K562 (cell line): ENCODE measurements around the gene NODAL. TPM values are rescaled to one million over a fixed set of nuclear protein-coding genes. Genes with fewer than 3 reads are reported as not detected.

Experiments used
- ATAC-seq: fragments of 200-7000 bp; cut with Tn5 transposase; 3 replicates; pipeline ENCODE4 v1.9.1; 2020; ENCODE audit warnings: moderate library complexity
- BruUV-seq: library from RNA; stranded (reverse); fragments of 400-500 nt; replicated peaks from 2 replicates; lab custom pipeline; 2021; lab: Mats Ljungman, UMichigan
- CTCF ChIA-PET: fragments of 300-600 bp; formaldehyde crosslinking; extraction: SDS; loops from one replicate; lab custom pipeline; 2021; ENCODE audit warnings: low intra/inter-chr PET ratio; lab: Yijun Ruan, JAX
- POLR2A ChIA-PET: fragments of 300-600, 350-650 bp; sonication (Branson Sonifier 250); formaldehyde crosslinking; extraction: SDS; loops from one replicate; lab custom pipeline; 2021; ENCODE audit warnings: antibody characterized with exemption, inconsistent platforms; lab: Yijun Ruan, JAX
- DNase-seq, 4 experiments: peaks; one replicate each; pipeline versions ENCODE4 v3.0.0 to v3.0.0-alpha.2; 2011 to 2018; ENCODE audit warnings: low spot score in 3 of 4, mixed read lengths in 3 of 4; ENCODE audit errors: extremely low read depth in 1 of 4
- FAIRE-seq: peaks from 2 replicates; lab custom pipeline; 2011; peaks lifted over from hg19 to GRCh38; lab: Jason Lieb, UNC
- H2AFZ ChIP-seq: 2 replicates; pipeline ENCODE4 v1.6.0; 2011; ENCODE audit warnings: low read depth, low read length, control low read depth, inconsistent platforms
- H3K27ac ChIP-seq: fragments of 200-600 bp; 3 replicates; pipeline ENCODE4 v1.8.0; 2011; ENCODE audit warnings: low read depth, mild to moderate bottlenecking, control low read depth, inconsistent platforms, low read length, moderate library complexity, mixed read lengths; ENCODE audit errors: extremely low read depth
- H3K27me3 ChIP-seq, 2 experiments: fragments of 300-600 bp in 1 of 2; 2 replicates in 1 of 2; 3 replicates in 1 of 2; pipeline versions ENCODE4 v1.6.0 to v1.8.0; 2011; ENCODE audit warnings: inconsistent platforms in 2 of 2, low read length in 2 of 2, mild to moderate bottlenecking in 1 of 2, mixed read lengths in 1 of 2, moderate library complexity in 1 of 2; ENCODE audit not compliant: control insufficient read depth in 2 of 2, insufficient read depth in 2 of 2
- H3K36me3 ChIP-seq: fragments of 300-600 bp; 3 replicates; pipeline ENCODE4 v1.8.0; 2011; ENCODE audit warnings: mild to moderate bottlenecking, low read length, inconsistent platforms; ENCODE audit not compliant: control insufficient read depth, insufficient read depth
- H3K4me1 ChIP-seq, 2 experiments: fragments of 200-600 bp in 1 of 2; replicated peaks in 1 of 2; 2 replicates in 1 of 2; 3 replicates in 1 of 2; pipeline versions ENCODE4 v1.5.1 to v1.8.0; 2011; ENCODE audit warnings: inconsistent platforms in 2 of 2, low read length in 2 of 2, mild to moderate bottlenecking in 1 of 2, mixed read lengths in 1 of 2, moderate library complexity in 1 of 2; ENCODE audit not compliant: control insufficient read depth in 2 of 2, insufficient read depth in 2 of 2
- H3K4me2 ChIP-seq: 2 replicates; pipeline ENCODE4 v1.6.1; 2011; ENCODE audit warnings: low read length, control low read depth, inconsistent platforms, mixed read lengths; ENCODE audit not compliant: insufficient read depth
- H3K4me3 ChIP-seq: fragments of 200-600 bp; sonication (generic), shearing (Covaris generic); 2 replicates; pipeline ENCODE4 v1.5.1; 2016; ENCODE audit warnings: control low read depth, inconsistent platforms
- H3K79me2 ChIP-seq: fragments of 200-600 bp; 3 replicates; pipeline ENCODE4 v1.8.0; 2011; ENCODE audit warnings: low read length, inconsistent platforms; ENCODE audit not compliant: control insufficient read depth, insufficient read depth
- H3K9ac ChIP-seq, 2 experiments: 2 replicates each; pipeline versions ENCODE4 v1.6.0 to v1.6.1; 2011; ENCODE audit warnings: low read depth in 2 of 2, low read length in 2 of 2, control low read depth in 1 of 2, inconsistent platforms in 1 of 2, mild to moderate bottlenecking in 1 of 2, mixed read lengths in 1 of 2; ENCODE audit not compliant: insufficient read depth in 1 of 2
- H3K9me1 ChIP-seq: one replicate; pipeline ENCODE4 v1.6.0; 2011; ENCODE audit warnings: inconsistent platforms, mild to moderate bottlenecking, low read length, moderate library complexity; ENCODE audit not compliant: control insufficient read depth, insufficient read depth
- H3K9me3 ChIP-seq: replicated peaks from 2 replicates; pipeline ENCODE4 v1.5.1; 2011; ENCODE audit warnings: low read depth, low read length, inconsistent platforms; ENCODE audit not compliant: control insufficient read depth, insufficient read depth
- H4K20me1 ChIP-seq: replicated peaks from 2 replicates; pipeline ENCODE4 v1.6.1; 2011; ENCODE audit warnings: low read length, inconsistent platforms, mixed read lengths; ENCODE audit not compliant: control insufficient read depth, insufficient read depth
- FOXA1 ChIP-seq: fragments of 450-650 bp; IDR thresholded peaks from 2 replicates; pipeline ENCODE4 v1.6.1; 2016; ENCODE audit warnings: mild to moderate bottlenecking, borderline replicate concordance
- FOXJ2 ChIP-seq: fragments of 200-800 bp; sonication (Bioruptor generic); IDR thresholded peaks from 2 replicates; pipeline ENCODE4 v1.6.1; 2016; ENCODE audit warnings: missing genetic modification characterization, missing compliant biosample characterization
- NFE2L1 ChIP-seq: fragments of 450-650 bp; IDR thresholded peaks from 2 replicates; pipeline ENCODE4 v1.6.1; 2016; ENCODE audit warnings: missing genetic modification characterization, low read depth, mild to moderate bottlenecking, missing compliant biosample characterization, moderate library complexity, borderline replicate concordance
- TAF9B ChIP-seq: fragments of 450-650 bp; IDR thresholded peaks from 2 replicates; pipeline ENCODE4 v1.6.1; 2018; ENCODE audit warnings: mild to moderate bottlenecking; ENCODE audit not compliant: partially characterized antibody
- XRCC4 ChIP-seq: IDR thresholded peaks from one replicate; pipeline ENCODE4 v1.6.1; 2011; ENCODE audit not compliant: insufficient read depth, insufficient read length; ENCODE audit errors: extremely low read depth
- YY1 ChIP-seq, 3 experiments: IDR thresholded peaks; 2 replicates each; pipeline ENCODE4 v1.6.1; 2011; ENCODE audit warnings: low read length in 2 of 3, mild to moderate bottlenecking in 2 of 3, moderate library complexity in 2 of 3, borderline replicate concordance in 1 of 3, control low read depth in 1 of 3, low read depth in 1 of 3; ENCODE audit not compliant: insufficient read depth in 3 of 3, insufficient replicate concordance in 2 of 3, control insufficient read depth in 1 of 3, insufficient read length in 1 of 3; ENCODE audit errors: extremely low read depth in 1 of 3
- ZC3H4 ChIP-seq: sonication (generic); formaldehyde crosslinking; IDR thresholded peaks from 2 replicates; pipeline ENCODE4 v1.9.0; 2021; ENCODE audit warnings: missing genetic modification reagents, borderline replicate concordance
- ZC3H8 ChIP-seq: fragments of 450-650 bp; IDR thresholded peaks from 2 replicates; pipeline ENCODE4 v1.6.1; 2017
- ZNF165 ChIP-seq: fragments of 250-450 bp; sonication (Bioruptor Pico); IDR thresholded peaks from 2 replicates; pipeline ENCODE4 v1.4.0; 2020; ENCODE audit warnings: borderline replicate concordance
- ZNF197 ChIP-seq: fragments of 200-800 bp; sonication (Bioruptor generic); IDR thresholded peaks from 2 replicates; pipeline ENCODE4 v1.6.1; 2016; ENCODE audit warnings: low read depth, missing genetic modification characterization, missing compliant biosample characterization
- ZNF764 ChIP-seq: fragments of 250-450 bp; sonication (Bioruptor Pico); IDR thresholded peaks from 2 replicates; pipeline ENCODE4 v1.4.0; 2020; ENCODE audit warnings: low read depth, mild to moderate bottlenecking, moderate library complexity
- WGBS: fragments of 100-300 bp; shearing (Covaris generic); methylation state at CpG from one replicate; pipeline ENCODE4 v1.1.6; 2016; ENCODE audit warnings: low coverage, mixed read lengths; ENCODE audit not compliant: insufficient coverage; ENCODE audit errors: missing lambda C conversion rate; 5-methylcytosine and 5-hydroxymethylcytosine counted together
- in situ Hi-C: fragments of 300-500 bp; cut with MboI; formaldehyde crosslinking; loops from 4 replicates; pipeline ENCODE4 v1.15.0; 2018; ENCODE audit warnings: inconsistent platforms, mixed read lengths
- intact Hi-C: fragments of 100-400 bp; cut with micrococcal nuclease; formaldehyde crosslinking; loops from 2 replicates; pipeline ENCODE4 v1.14.2; 2022
- polyA plus RNA-seq, 8 experiments: library from polyadenylated mRNA; depleted of rRNA in 4 of 8; stranded (reverse) in 5 of 8; unstranded in 3 of 8; fragments of >200 nt; fragmentation: Nextera tagmentation in 2 of 8; fragmentation: Illumina TruSeq in 1 of 8; extraction: Ambion mirVana in 2 of 8; extraction: Trizol in 1 of 8; gene quantifications; 2 replicates each; pipeline versions ENCODE4 v1.2.1 to v1.2.3, GENCODE V29; 2011 to 2014; ENCODE audit warnings: inconsistent platforms in 1 of 8, missing spikeins in 1 of 8
- total RNA-seq, 7 experiments: library from RNA; depleted of rRNA in 6 of 7; stranded (reverse); fragments of >200 nt in 6 of 7; fragmentation: Illumina TruSeq in 2 of 7; extraction: Trizol in 2 of 7; gene quantifications; 2 replicates each; pipeline versions ENCODE4 v1.2.1 to v1.2.3, GENCODE V29; 2011 to 2021; ENCODE audit warnings: low replicate concordance in 1 of 7
- TF ChIP-seq, protein P1 (sequence below): sonication (generic); formaldehyde crosslinking; IDR thresholded peaks from 2 replicates; pipeline ENCODE4 v1.8.0; 2022; ENCODE audit warnings: missing genetic modification reagents, mild to moderate bottlenecking, moderate library complexity, borderline replicate concordance
- TF ChIP-seq, protein P2 (sequence below): sonication (generic); formaldehyde crosslinking; IDR thresholded peaks from 2 replicates; pipeline ENCODE4 v1.8.0; 2023; ENCODE audit warnings: missing genetic modification reagents, mild to moderate bottlenecking, borderline replicate concordance
- TF ChIP-seq, protein P3 (sequence below): sonication (generic); formaldehyde crosslinking; IDR thresholded peaks from 2 replicates; pipeline ENCODE4 v1.8.1; 2023; ENCODE audit warnings: mild to moderate bottlenecking, missing genetic modification reagents

The NODAL gene
- total and polyA plus RNA-seq, 9 of the 15 experiments (the other 6 are each of a cell fraction or from before 2014, with no cell fraction given) = not detected

DNA sequence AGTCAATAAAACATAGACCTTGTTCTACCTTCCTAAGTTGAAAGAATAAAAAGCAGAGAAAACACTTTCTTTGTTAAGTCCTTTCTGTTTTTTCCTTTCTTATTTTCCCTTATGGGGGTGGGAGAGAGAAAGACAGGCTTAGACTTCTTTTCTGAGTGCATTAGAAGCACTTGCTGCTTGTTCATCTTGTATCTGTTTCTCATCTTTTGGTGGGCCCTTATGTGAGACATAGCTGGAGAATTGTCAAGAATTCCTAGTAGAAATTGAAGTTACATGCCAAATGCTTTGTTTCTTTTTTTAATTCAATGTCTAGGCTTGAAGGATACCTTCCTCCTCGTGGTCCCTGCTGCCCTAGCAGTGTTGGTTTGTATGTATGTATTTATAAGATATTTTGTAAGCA, 30.9 kb downstream of the NODAL start:
- ATAC-seq = no peak
- POLR2A ChIA-PET = interaction anchor here (0.6 to 2.3 kb wide), 4 partner anchors 9 to 85 kb away, joined by 3 to 8 read pairs (median 4); no protein-coding TSS in a partner anchor
- in situ Hi-C loops (no loop called here), intact Hi-C loops (no loop called here)
- Histone ChIP-seq H3K9me3 (no peaks in the 10 kb centered on the region), H4K20me1 (peaks cover 20% of the 10 kb centered on the region), H3K9me1 (no peaks in the 10 kb centered on the region), H3K4me1 (peaks cover 14% of the 10 kb centered on the region in 2 experiments; a peak in 4 of 5 replicates), H3K9ac (no peak overlapping the region), H2AFZ (no peak overlapping the region), H3K27ac (no peak overlapping the region), H3K4me3 (no peak overlapping the region), H3K36me3 (peaks cover 51% of the 10 kb centered on the region), H3K27me3 (no peaks in the 10 kb centered on the region), H3K79me2 (peaks cover 72% of the 10 kb centered on the region), H3K4me2 (no peak overlapping the region)
- no peak for FAIRE-seq
- CTCF ChIA-PET = no interaction called here
- DNase-seq = no peak
- 65% methylated on average over 1 of the region's 1 CpG for WGBS
- BruUV-seq = no TSS peak
- no peak for TF ChIP-seq ZNF165
- no peak for TF ChIP-seq NFE2L1
- TF ChIP-seq, protein P1, sequence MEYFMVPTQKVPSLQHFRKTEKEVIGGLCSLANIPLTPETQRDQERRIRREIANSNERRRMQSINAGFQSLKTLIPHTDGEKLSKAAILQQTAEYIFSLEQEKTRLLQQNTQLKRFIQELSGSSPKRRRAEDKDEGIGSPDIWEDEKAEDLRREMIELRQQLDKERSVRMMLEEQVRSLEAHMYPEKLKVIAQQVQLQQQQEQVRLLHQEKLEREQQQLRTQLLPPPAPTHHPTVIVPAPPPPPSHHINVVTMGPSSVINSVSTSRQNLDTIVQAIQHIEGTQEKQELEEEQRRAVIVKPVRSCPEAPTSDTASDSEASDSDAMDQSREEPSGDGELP = no peak
- TF ChIP-seq, protein P2, sequence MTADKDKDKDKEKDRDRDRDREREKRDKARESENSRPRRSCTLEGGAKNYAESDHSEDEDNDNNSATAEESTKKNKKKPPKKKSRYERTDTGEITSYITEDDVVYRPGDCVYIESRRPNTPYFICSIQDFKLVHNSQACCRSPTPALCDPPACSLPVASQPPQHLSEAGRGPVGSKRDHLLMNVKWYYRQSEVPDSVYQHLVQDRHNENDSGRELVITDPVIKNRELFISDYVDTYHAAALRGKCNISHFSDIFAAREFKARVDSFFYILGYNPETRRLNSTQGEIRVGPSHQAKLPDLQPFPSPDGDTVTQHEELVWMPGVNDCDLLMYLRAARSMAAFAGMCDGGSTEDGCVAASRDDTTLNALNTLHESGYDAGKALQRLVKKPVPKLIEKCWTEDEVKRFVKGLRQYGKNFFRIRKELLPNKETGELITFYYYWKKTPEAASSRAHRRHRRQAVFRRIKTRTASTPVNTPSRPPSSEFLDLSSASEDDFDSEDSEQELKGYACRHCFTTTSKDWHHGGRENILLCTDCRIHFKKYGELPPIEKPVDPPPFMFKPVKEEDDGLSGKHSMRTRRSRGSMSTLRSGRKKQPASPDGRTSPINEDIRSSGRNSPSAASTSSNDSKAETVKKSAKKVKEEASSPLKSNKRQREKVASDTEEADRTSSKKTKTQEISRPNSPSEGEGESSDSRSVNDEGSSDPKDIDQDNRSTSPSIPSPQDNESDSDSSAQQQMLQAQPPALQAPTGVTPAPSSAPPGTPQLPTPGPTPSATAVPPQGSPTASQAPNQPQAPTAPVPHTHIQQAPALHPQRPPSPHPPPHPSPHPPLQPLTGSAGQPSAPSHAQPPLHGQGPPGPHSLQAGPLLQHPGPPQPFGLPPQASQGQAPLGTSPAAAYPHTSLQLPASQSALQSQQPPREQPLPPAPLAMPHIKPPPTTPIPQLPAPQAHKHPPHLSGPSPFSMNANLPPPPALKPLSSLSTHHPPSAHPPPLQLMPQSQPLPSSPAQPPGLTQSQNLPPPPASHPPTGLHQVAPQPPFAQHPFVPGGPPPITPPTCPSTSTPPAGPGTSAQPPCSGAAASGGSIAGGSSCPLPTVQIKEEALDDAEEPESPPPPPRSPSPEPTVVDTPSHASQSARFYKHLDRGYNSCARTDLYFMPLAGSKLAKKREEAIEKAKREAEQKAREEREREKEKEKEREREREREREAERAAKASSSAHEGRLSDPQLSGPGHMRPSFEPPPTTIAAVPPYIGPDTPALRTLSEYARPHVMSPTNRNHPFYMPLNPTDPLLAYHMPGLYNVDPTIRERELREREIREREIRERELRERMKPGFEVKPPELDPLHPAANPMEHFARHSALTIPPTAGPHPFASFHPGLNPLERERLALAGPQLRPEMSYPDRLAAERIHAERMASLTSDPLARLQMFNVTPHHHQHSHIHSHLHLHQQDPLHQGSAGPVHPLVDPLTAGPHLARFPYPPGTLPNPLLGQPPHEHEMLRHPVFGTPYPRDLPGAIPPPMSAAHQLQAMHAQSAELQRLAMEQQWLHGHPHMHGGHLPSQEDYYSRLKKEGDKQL (CRISPR knock-in tag) = no peak
- TF ChIP-seq FOXA1 = no peak
- TF ChIP-seq FOXJ2 = no peak
- TF ChIP-seq YY1 (IDR thresholded peaks at IDR 0.05; ENCODE audit: borderline replicate concordance in 1 of 3, control insufficient read depth in 1 of 3, extremely low read depth in 1 of 3, insufficient read depth in 3 of 3, insufficient read length in 1 of 3, insufficient replicate concordance in 2 of 3, low read depth in 1 of 3, low read length in 2 of 3) = no peak
- no peak for TF ChIP-seq XRCC4
- no peak for TF ChIP-seq TAF9B
- TF ChIP-seq, protein P3, sequence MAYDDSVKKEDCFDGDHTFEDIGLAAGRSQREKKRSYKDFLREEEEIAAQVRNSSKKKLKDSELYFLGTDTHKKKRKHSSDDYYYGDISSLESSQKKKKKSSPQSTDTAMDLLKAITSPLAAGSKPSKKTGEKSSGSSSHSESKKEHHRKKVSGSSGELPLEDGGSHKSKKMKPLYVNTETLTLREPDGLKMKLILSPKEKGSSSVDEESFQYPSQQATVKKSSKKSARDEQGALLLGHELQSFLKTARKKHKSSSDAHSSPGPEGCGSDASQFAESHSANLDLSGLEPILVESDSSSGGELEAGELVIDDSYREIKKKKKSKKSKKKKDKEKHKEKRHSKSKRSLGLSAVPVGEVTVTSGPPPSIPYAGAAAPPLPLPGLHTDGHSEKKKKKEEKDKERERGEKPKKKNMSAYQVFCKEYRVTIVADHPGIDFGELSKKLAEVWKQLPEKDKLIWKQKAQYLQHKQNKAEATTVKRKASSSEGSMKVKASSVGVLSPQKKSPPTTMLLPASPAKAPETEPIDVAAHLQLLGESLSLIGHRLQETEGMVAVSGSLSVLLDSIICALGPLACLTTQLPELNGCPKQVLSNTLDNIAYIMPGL (CRISPR knock-in tag) = no peak
- no peak for TF ChIP-seq ZC3H4 (CRISPR knock-in tag)
- no peak for TF ChIP-seq ZC3H8
- TF ChIP-seq ZNF764 = no peak
- no peak for TF ChIP-seq ZNF197 (CRISPR knock-in tag)
